Ishikawa (cell line): ENCODE data around the gene COL13A1.

Experiments used
- CEBPB ChIP-seq: IDR thresholded peaks from 2 replicates; pipeline ENCODE4 v1.6.1; 2012
- CREB1 ChIP-seq: IDR thresholded peaks from 2 replicates; pipeline ENCODE4 v1.6.1; 2012; ENCODE audit warnings: low read depth
- EGR1 ChIP-seq: IDR thresholded peaks from 2 replicates; pipeline ENCODE4 v1.6.1; 2012
- RAD21 ChIP-seq: IDR thresholded peaks from 2 replicates; pipeline ENCODE4 v1.6.1; 2012; ENCODE audit warnings: low read depth
- TAF1 ChIP-seq: IDR thresholded peaks from 2 replicates; pipeline ENCODE4 v1.6.1; 2012; ENCODE audit warnings: low read depth, mild to moderate bottlenecking
- TCF12 ChIP-seq: IDR thresholded peaks from 2 replicates; pipeline ENCODE4 v1.6.1; 2012; ENCODE audit warnings: low read depth
- YY1 ChIP-seq: IDR thresholded peaks from 2 replicates; pipeline ENCODE4 v1.6.1; 2012; ENCODE audit warnings: low read depth
- ZBTB7A ChIP-seq: IDR thresholded peaks from 2 replicates; pipeline ENCODE4 v1.6.1; 2012; ENCODE audit warnings: low read depth
- TF ChIP-seq, protein P1 (sequence below): IDR thresholded peaks from 2 replicates; pipeline ENCODE4 v1.6.1; 2012
- TF ChIP-seq, protein P2 (sequence below): IDR thresholded peaks from 2 replicates; pipeline ENCODE4 v1.6.1; 2012; ENCODE audit warnings: low read depth, mild to moderate bottlenecking
- TF ChIP-seq, protein P3 (sequence below): IDR thresholded peaks from 2 replicates; pipeline ENCODE4 v1.6.1; 2012

DNA sequence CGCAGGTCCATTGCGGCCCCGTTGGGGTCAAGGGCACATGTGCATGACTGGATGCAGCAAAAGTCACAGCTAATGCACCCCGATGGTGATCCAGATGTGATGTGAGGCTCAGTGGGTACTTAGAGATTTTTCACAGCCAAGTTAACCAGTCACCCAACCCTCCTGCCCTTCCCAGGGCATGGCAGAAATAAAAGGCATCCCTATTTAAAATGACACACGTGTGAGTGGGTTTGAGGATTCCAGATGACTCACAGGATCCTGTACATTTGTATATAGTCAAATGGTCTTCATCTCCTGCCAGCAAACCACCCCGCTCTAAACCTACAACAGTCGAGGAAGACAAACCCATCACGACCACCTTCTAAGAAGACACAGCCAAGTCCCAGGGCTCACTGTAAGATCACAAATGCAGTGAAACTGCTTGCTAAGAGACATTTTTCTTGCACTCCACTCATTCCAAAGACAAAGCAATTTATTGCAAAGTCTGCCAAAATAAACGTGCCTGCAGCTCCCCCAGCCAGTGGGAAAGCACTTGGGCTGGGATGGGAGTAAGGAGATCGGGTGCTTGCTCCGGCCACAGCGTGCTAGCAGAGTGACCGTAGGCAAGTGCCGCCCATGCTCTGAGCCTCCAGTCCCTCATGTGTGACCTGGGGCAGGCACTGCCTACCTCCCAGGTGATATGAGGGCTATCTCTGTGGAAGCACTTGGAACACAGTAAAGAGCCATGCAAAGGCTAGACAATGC, 164.4 kb downstream of the COL13A1 start:
- TF ChIP-seq, protein P1, sequence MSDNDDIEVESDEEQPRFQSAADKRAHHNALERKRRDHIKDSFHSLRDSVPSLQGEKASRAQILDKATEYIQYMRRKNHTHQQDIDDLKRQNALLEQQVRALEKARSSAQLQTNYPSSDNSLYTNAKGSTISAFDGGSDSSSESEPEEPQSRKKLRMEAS, result no peak
- no peak for TF ChIP-seq CREB1
- TF ChIP-seq CEBPB, result no peak
- TF ChIP-seq TAF1, result no peak
- TF ChIP-seq, protein P2, sequence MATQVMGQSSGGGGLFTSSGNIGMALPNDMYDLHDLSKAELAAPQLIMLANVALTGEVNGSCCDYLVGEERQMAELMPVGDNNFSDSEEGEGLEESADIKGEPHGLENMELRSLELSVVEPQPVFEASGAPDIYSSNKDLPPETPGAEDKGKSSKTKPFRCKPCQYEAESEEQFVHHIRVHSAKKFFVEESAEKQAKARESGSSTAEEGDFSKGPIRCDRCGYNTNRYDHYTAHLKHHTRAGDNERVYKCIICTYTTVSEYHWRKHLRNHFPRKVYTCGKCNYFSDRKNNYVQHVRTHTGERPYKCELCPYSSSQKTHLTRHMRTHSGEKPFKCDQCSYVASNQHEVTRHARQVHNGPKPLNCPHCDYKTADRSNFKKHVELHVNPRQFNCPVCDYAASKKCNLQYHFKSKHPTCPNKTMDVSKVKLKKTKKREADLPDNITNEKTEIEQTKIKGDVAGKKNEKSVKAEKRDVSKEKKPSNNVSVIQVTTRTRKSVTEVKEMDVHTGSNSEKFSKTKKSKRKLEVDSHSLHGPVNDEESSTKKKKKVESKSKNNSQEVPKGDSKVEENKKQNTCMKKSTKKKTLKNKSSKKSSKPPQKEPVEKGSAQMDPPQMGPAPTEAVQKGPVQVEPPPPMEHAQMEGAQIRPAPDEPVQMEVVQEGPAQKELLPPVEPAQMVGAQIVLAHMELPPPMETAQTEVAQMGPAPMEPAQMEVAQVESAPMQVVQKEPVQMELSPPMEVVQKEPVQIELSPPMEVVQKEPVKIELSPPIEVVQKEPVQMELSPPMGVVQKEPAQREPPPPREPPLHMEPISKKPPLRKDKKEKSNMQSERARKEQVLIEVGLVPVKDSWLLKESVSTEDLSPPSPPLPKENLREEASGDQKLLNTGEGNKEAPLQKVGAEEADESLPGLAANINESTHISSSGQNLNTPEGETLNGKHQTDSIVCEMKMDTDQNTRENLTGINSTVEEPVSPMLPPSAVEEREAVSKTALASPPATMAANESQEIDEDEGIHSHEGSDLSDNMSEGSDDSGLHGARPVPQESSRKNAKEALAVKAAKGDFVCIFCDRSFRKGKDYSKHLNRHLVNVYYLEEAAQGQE, result no peak
- TF ChIP-seq EGR1, result no peak
- TF ChIP-seq RAD21, result no peak
- no peak for TF ChIP-seq TCF12
- no peak for TF ChIP-seq ZBTB7A
- TF ChIP-seq, protein P3, sequence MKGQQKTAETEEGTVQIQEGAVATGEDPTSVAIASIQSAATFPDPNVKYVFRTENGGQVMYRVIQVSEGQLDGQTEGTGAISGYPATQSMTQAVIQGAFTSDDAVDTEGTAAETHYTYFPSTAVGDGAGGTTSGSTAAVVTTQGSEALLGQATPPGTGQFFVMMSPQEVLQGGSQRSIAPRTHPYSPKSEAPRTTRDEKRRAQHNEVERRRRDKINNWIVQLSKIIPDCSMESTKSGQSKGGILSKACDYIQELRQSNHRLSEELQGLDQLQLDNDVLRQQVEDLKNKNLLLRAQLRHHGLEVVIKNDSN, result no peak
- no peak for TF ChIP-seq YY1
